Measurements from ENCODE around the gene MRPL49.

Gene MRPL49

GRCh38 chr11:65132988-65133700 lies 11.0 kb downstream of the MRPL49 start:
- TF ChIP-seq ZNF677 (tag by site-specific recombination; IDR thresholded peaks at IDR 0.05) (no peak), ZNF626 (tag by site-specific recombination; IDR thresholded peaks at IDR 0.05) (no peak), GLIS1 (tag by site-specific recombination; IDR thresholded peaks at IDR 0.05) (peak; percentile 50), ZNF362 (tag by site-specific recombination; IDR thresholded peaks at IDR 0.05) (no peak), SP2 (tag by site-specific recombination; IDR thresholded peaks at IDR 0.05) (peak; percentile 49), ZNF544 (tag by site-specific recombination; IDR thresholded peaks at IDR 0.05) (no peak), ZSCAN18 (tag by site-specific recombination; IDR thresholded peaks at IDR 0.05) (no peak), KLF17 (tag by site-specific recombination; IDR thresholded peaks at IDR 0.05) (no peak), ZIC2 (tag by site-specific recombination; IDR thresholded peaks at IDR 0.05) (no peak), ZBTB48 (tag by site-specific recombination; IDR thresholded peaks at IDR 0.05) (peak; percentile 38; the same call in 1 of the 2 replicates)
- Histone ChIP-seq H3K27ac (ENCODE audit: extremely low read depth, low read depth, low read length) (no peak overlapping the region), H3K36me3 (ENCODE audit: control insufficient read depth in 2 of 2, insufficient read depth in 1 of 2, low read length in 2 of 2) (peaks cover 0 to 49% of the 10 kb centered on the region in 2 experiments; a peak in 1 of 3 replicates), H3K4me3 (ENCODE audit: low read depth, low read length) (peak overlapping the region; percentile 81), H3K9me3 (ENCODE audit: control insufficient read depth, insufficient read depth, low read depth, low read length) (no peaks in the 10 kb centered on the region), H3K4me1 (ENCODE audit: control insufficient read depth, insufficient read depth, low read length) (no peaks in the 10 kb centered on the region; the same call in 1 of the 2 replicates)
- ChIA-PET POLR2A (interaction anchor here (1.1 to 4.5 kb wide), 3 partner anchors 11 to 289 kb away, joined by 3 to 57 read pairs (median 3); partner anchors contain the start of genes CDC42BPG, FAU and MRPL49), CTCF (interaction anchor here (0.6 to 2.3 kb wide), 4 partner anchors 15 to 119 kb away, joined by 3 to 6 read pairs (median 4); partner anchors contain the start of gene ARL2)

- TF ChIP-seq ZNF335 (tag by site-specific recombination; conservative IDR thresholded peaks at IDR 0.05): peak; percentile 79
- no peak for TF ChIP-seq ZNF24 (tag by site-specific recombination; IDR thresholded peaks at IDR 0.05)
- no peak for TF ChIP-seq ZEB2 (tag by site-specific recombination; IDR thresholded peaks at IDR 0.05)
- TF ChIP-seq ZNF23 (tag by site-specific recombination; IDR thresholded peaks at IDR 0.05; ENCODE audit: borderline replicate concordance): no peak
- TF ChIP-seq ZXDB (tag by site-specific recombination; IDR thresholded peaks at IDR 0.05): no peak
- TF ChIP-seq HOXD13 (CRISPR knock-in tag; IDR thresholded peaks at IDR 0.05; ENCODE audit: borderline replicate concordance): no peak
- TF ChIP-seq ZNF398 (tag by site-specific recombination; IDR thresholded peaks at IDR 0.05): 0 out of 2 replicates have a peak, but pooled peaks have one; percentile 25
- Histone ChIP-seq H3K4me3 (ENCODE audit: low read depth, low read length) (peak overlapping the region; percentile 81), H3K4me1 (ENCODE audit: control insufficient read depth, insufficient read depth, low read length) (no peaks in the 10 kb centered on the region; the same call in 1 of the 2 replicates), H3K36me3 (ENCODE audit: control insufficient read depth in 2 of 2, insufficient read depth in 1 of 2, low read length in 2 of 2) (peaks cover 0 to 43% of the 10 kb centered on the region in 2 experiments; a peak in 1 of 3 replicates), H3K9me3 (ENCODE audit: control insufficient read depth, insufficient read depth, low read depth, low read length) (no peaks in the 10 kb centered on the region), H3K27ac (ENCODE audit: extremely low read depth, low read depth, low read length) (peak overlapping the region; percentile 83; the same call in 1 of the 2 replicates)
- ChIA-PET CTCF (interaction anchor here (0.6 to 2.3 kb wide), 4 partner anchors 15 to 119 kb away, joined by 3 to 6 read pairs (median 4); partner anchors contain the start of gene ARL2), POLR2A (interaction anchor here (1.1 to 4.5 kb wide), 3 partner anchors 12 to 289 kb away, joined by 3 to 57 read pairs (median 3); partner anchors contain the start of genes CDC42BPG, FAU and MRPL49)
Observed at GRCh38 chr11:65133724-65134123, 11.6 kb downstream of the MRPL49 start.

All from HEK293 (cell line).